Peyer's patch (tissue), 4 donors: ENCODE measurements around the gene TMEM40. TPM values are rescaled to one million over a fixed set of nuclear protein-coding genes. Genes with fewer than 3 reads are reported as not detected.

Source experiments
- DNase-seq, 3 donors: peaks; one replicate each; pipeline ENCODE4 v3.0.0-alpha.2; 2017 to 2019
- H3K27ac ChIP-seq, 4 donors: fragments of 200-600 bp; sonication (generic); one replicate each; pipeline ENCODE4 v1.5.1; 2016 to 2019
- H3K27me3 ChIP-seq, 2 donors: fragments of 200-600 bp; sonication (generic); one replicate each; pipeline ENCODE4 v1.5.1; 2019
- H3K36me3 ChIP-seq, 3 donors: fragments of 200-600 bp; sonication (generic); one replicate each; pipeline ENCODE4 v1.5.1; 2016 to 2019
- H3K4me1 ChIP-seq, 4 donors: fragments of 200-600 bp; sonication (generic); one replicate each; pipeline ENCODE4 v1.5.1; 2016 to 2019
- H3K4me3 ChIP-seq, 4 donors: fragments of 200-600 bp; sonication (generic); 1 replicate in 3 of 4; 2 replicates in 1 of 4; pipeline ENCODE4 v1.5.1; 2016 to 2019; ENCODE audit warnings: mild to moderate bottlenecking in 1 of 4
- H3K9me3 ChIP-seq, 4 donors: fragments of 200-600 bp; sonication (generic); one replicate each; pipeline ENCODE4 v1.5.1; 2016 to 2019; ENCODE audit warnings: mild to moderate bottlenecking in 1 of 4
- CTCF ChIP-seq, 6 experiments: fragments of 450-650 bp in 4 of 6; fragments of 200-600 bp in 2 of 6; sonication (generic) in 1 of 6; IDR thresholded peaks; one replicate each; pipeline ENCODE4 v1.5.1; 2017 to 2019; ENCODE audit warnings: antibody characterized with exemption in 6 of 6, mild to moderate bottlenecking in 3 of 6, moderate library complexity in 1 of 6
- POLR2A ChIP-seq, 2 donors: fragments of 450-650 bp; IDR thresholded peaks; one replicate each; pipeline ENCODE4 v1.5.1; 2017; ENCODE audit warnings: antibody characterized with exemption in 2 of 2, mild to moderate bottlenecking in 2 of 2, moderate library complexity in 2 of 2
- total RNA-seq, 4 donors: library from RNA; depleted of rRNA; stranded (reverse); fragments of >200 nt; gene quantifications; one replicate each; pipeline ENCODE4 v1.1.0, GENCODE V29; 2016

Gene TMEM40
- total RNA-seq, 4 donors from 2014 or later = not detected

GRCh38 chr3:12709334-12709733, 49.7 kb downstream of the TMEM40 start:
- no peaks in the 10 kb centered on the region for H3K4me1 ChIP-seq
- H3K4me3 ChIP-seq = no peak overlapping the region
- TF ChIP-seq CTCF (IDR thresholded peaks at IDR 0.05) (no peak), POLR2A (IDR thresholded peaks at IDR 0.05) (no peak)
- no peak overlapping the region for H3K27ac ChIP-seq
- no peaks in the 10 kb centered on the region for H3K27me3 ChIP-seq
- no peak for DNase-seq
- H3K9me3 ChIP-seq = no peaks in the 10 kb centered on the region
- no peaks in the 10 kb centered on the region for H3K36me3 ChIP-seq

- DNase-seq = no peak
- no peaks in the 10 kb centered on the region for H3K27me3 ChIP-seq
- no peaks in the 10 kb centered on the region for H3K9me3 ChIP-seq
- H3K4me1 ChIP-seq = no peaks in the 10 kb centered on the region
- TF ChIP-seq POLR2A (IDR thresholded peaks at IDR 0.05) = no peak
- no peak for TF ChIP-seq CTCF (IDR thresholded peaks at IDR 0.05)
- H3K4me3 ChIP-seq = no peak overlapping the region
- H3K27ac ChIP-seq = no peak overlapping the region
- no peaks in the 10 kb centered on the region for H3K36me3 ChIP-seq
Measured at GRCh38 chr3:12708584-12709192, 50.4 kb downstream of the TMEM40 start.

GRCh38 chr3:12707449-12707848, 51.6 kb downstream of the TMEM40 start:
- H3K36me3 ChIP-seq = no peaks in the 10 kb centered on the region
- no peak for DNase-seq
- TF ChIP-seq CTCF (IDR thresholded peaks at IDR 0.05) (no peak), POLR2A (IDR thresholded peaks at IDR 0.05) (no peak)

GRCh38 chr3:12706504-12707253, 52.4 kb downstream of the TMEM40 start:
- peak in 2 of 3 donors; percentile 55 to 85 for DNase-seq
- no peaks in the 10 kb centered on the region for H3K9me3 ChIP-seq
- H3K4me3 ChIP-seq = no peak overlapping the region
- H3K36me3 ChIP-seq = no peaks in the 10 kb centered on the region
- H3K4me1 ChIP-seq = no peaks in the 10 kb centered on the region
- TF ChIP-seq CTCF (IDR thresholded peaks at IDR 0.05) (peak in 4 of 6 experiments; percentile 62 to 89 (median 82)), POLR2A (IDR thresholded peaks at IDR 0.05) (no peak)
- no peaks in the 10 kb centered on the region for H3K27me3 ChIP-seq
- H3K27ac ChIP-seq = no peak overlapping the region

More at GRCh38 chr3:12707449-12707848, 51.6 kb downstream of the TMEM40 start:
- H3K4me1 ChIP-seq = no peaks in the 10 kb centered on the region
- no peak overlapping the region for H3K27ac ChIP-seq
- H3K4me3 ChIP-seq = no peak overlapping the region
- no peaks in the 10 kb centered on the region for H3K27me3 ChIP-seq
- no peaks in the 10 kb centered on the region for H3K9me3 ChIP-seq

- Histone ChIP-seq H3K9me3 (no peaks in the 10 kb centered on the region), H3K4me1 (no peaks in the 10 kb centered on the region), H3K4me3 (no peak overlapping the region), H3K27ac (no peak overlapping the region), H3K27me3 (no peaks in the 10 kb centered on the region), H3K36me3 (no peaks in the 10 kb centered on the region)
- no peak for DNase-seq
- TF ChIP-seq CTCF (IDR thresholded peaks at IDR 0.05) (no peak), POLR2A (IDR thresholded peaks at IDR 0.05) (no peak)
Measured at GRCh38 chr3:12705981-12706380, 53.1 kb downstream of the TMEM40 start.
